ENCODE data around the gene CATSPERE. TPM values are rescaled to one million over a fixed set of nuclear protein-coding genes. Genes with fewer than 3 reads are reported as not detected.
A peak's percentile ranks its signal among the peaks of the same experiment; 100 is the strongest.

CATSPERE gene
- total RNA-seq, 5 donors from 2014 or later (not counting 1 experiment from before 2014, with no cell fraction given): 0.79 to 1.5 (median 1.3) TPM

- H3K36me3 ChIP-seq (ENCODE audit: control insufficient read depth in 2 of 2, extremely low read depth in 1 of 2, insufficient read depth in 1 of 2, low read length in 1 of 2): no peaks in the 10 kb centered on the region
- Mint-ChIP-seq H3K4me1 (peaks cover 42 to 44% (median 43%) of the 10 kb centered on the region in 3 donors), H3K27me3 (no peaks in the 10 kb centered on the region), H3K4me3 (peak overlapping the region; percentile 92 to 97 (median 95)), H3K9me3 (peaks cover 0 to 4% (median 0%) of the 10 kb centered on the region in 3 donors), H3K27ac (peak overlapping the region; percentile 87 to 92), H3K36me3 (peaks cover 14% of the 10 kb centered on the region)
- under 1% methylated on average over 40 of the region's 47 CpGs for WGBS (ENCODE audit: insufficient coverage)
- H3K4me3 ChIP-seq (ENCODE audit: control insufficient read depth in 1 of 2, extremely low read depth in 1 of 2, low read length in 1 of 2): peak overlapping the region; percentile 38 to 91
- H3K9me3 ChIP-seq: no peaks in the 10 kb centered on the region
- peak overlapping the region; percentile 95 for H3K27ac ChIP-seq (ENCODE audit: low read length)
- ChIA-PET POLR2A (no interaction called here), CTCF (no interaction called here)
- ATAC-seq (replicated peaks in 1 of 4) (peak; percentile 85 to 91 (median 90)), DNase-seq (peak; percentile 96 to 100 (median 99))
- peaks cover 7 to 25% of the 10 kb centered on the region in 2 experiments for H3K4me1 ChIP-seq (ENCODE audit: control insufficient read depth in 1 of 2, extremely low read depth in 1 of 2, insufficient read depth in 2 of 2, low read length in 2 of 2)
- H3K27me3 ChIP-seq (replicated peaks in 1 of 2; ENCODE audit: control insufficient read depth in 2 of 2, extremely low read depth in 1 of 2, insufficient read depth in 2 of 2, low read length in 1 of 2): no peaks in the 10 kb centered on the region
Observed at GRCh38 chr1:244451951-244452795, 8.9 kb upstream of the CATSPERE start.

- WGBS (ENCODE audit: insufficient coverage): no CpG with 5 or more reads among the region's 6 CpGs
- ATAC-seq (replicated peaks in 1 of 4): no peak
Observed at GRCh38 chr1:244454412-244454811, 6.7 kb upstream of the CATSPERE start.

DNA sequence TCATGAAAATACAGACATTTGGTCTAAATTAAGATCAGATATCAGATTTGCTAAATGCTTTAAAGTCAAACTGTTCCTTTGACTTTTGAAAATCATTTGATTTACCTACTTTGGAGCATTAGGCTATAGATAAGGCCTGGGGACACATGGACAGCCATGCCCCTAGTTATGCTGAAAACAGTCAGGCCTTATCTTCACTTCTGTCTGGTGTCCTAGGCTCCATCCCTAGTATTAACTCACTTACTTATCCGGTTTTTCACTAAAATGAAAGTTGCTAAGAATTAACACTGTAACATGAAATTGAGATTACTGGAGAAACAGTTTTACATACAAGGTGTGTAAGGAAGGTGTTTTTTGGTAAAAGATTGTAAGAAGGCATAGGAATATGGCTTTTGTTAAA is 4.5 kb upstream of the CATSPERE start:
- Histone ChIP-seq H3K27ac (ENCODE audit: low read length) (no peak overlapping the region), H3K4me1 (ENCODE audit: control insufficient read depth in 1 of 2, extremely low read depth in 1 of 2, insufficient read depth in 2 of 2, low read length in 2 of 2) (peaks cover 11 to 15% of the 10 kb centered on the region in 2 experiments), H3K9me3 (no peaks in the 10 kb centered on the region), H3K36me3 (ENCODE audit: control insufficient read depth in 2 of 2, extremely low read depth in 1 of 2, insufficient read depth in 1 of 2, low read length in 1 of 2) (no peaks in the 10 kb centered on the region), H3K27me3 (replicated peaks in 1 of 2; ENCODE audit: control insufficient read depth in 2 of 2, extremely low read depth in 1 of 2, insufficient read depth in 2 of 2, low read length in 1 of 2) (no peaks in the 10 kb centered on the region), H3K4me3 (ENCODE audit: control insufficient read depth in 1 of 2, extremely low read depth in 1 of 2, low read length in 1 of 2) (no peak overlapping the region)
- Mint-ChIP-seq H3K4me1 (peaks cover 19 to 27% (median 21%) of the 10 kb centered on the region in 3 donors), H3K36me3 (peaks cover 9% of the 10 kb centered on the region), H3K27me3 (no peaks in the 10 kb centered on the region), H3K4me3 (no peak overlapping the region), H3K9me3 (peaks cover 0 to 4% (median 0%) of the 10 kb centered on the region in 3 donors), H3K27ac (no peak overlapping the region)
- POLR2A ChIA-PET: no interaction called here
- no CpG with 5 or more reads among the region's 1 CpG for WGBS (ENCODE audit: insufficient coverage)
- CTCF ChIA-PET: interaction anchor here in 1 of 2 donors (0.6 kb wide), 1 partner anchor 492 kb away, joined by 5 read pairs; no protein-coding TSS in a partner anchor
- no peak for DNase-seq
- no peak for ATAC-seq (replicated peaks in 1 of 4)

More at GRCh38 chr1:244454412-244454811, 6.7 kb upstream of the CATSPERE start:
- no peak overlapping the region for H3K4me3 Mint-ChIP-seq
- no peak overlapping the region for H3K4me3 ChIP-seq (ENCODE audit: control insufficient read depth in 1 of 2, extremely low read depth in 1 of 2, low read length in 1 of 2)
- no peak for DNase-seq
- no peaks in the 10 kb centered on the region for H3K9me3 ChIP-seq
- H3K27ac ChIP-seq (ENCODE audit: low read length): no peak overlapping the region
- no peaks in the 10 kb centered on the region for H3K27me3 ChIP-seq (replicated peaks in 1 of 2; ENCODE audit: control insufficient read depth in 2 of 2, extremely low read depth in 1 of 2, insufficient read depth in 2 of 2, low read length in 1 of 2)
- peaks cover 0 to 4% (median 0%) of the 10 kb centered on the region in 3 donors for H3K9me3 Mint-ChIP-seq
- ChIA-PET POLR2A (no interaction called here), CTCF (no interaction called here)
- peaks cover 3% of the 10 kb centered on the region for H3K36me3 Mint-ChIP-seq
- peaks cover 7 to 16% of the 10 kb centered on the region in 2 experiments for H3K4me1 ChIP-seq (ENCODE audit: control insufficient read depth in 1 of 2, extremely low read depth in 1 of 2, insufficient read depth in 2 of 2, low read length in 2 of 2)
- no peaks in the 10 kb centered on the region for H3K27me3 Mint-ChIP-seq
- H3K36me3 ChIP-seq (ENCODE audit: control insufficient read depth in 2 of 2, extremely low read depth in 1 of 2, insufficient read depth in 1 of 2, low read length in 1 of 2): no peaks in the 10 kb centered on the region
- H3K27ac Mint-ChIP-seq: no peak overlapping the region
- peaks cover 21 to 23% (median 22%) of the 10 kb centered on the region in 3 donors for H3K4me1 Mint-ChIP-seq

DNA sequence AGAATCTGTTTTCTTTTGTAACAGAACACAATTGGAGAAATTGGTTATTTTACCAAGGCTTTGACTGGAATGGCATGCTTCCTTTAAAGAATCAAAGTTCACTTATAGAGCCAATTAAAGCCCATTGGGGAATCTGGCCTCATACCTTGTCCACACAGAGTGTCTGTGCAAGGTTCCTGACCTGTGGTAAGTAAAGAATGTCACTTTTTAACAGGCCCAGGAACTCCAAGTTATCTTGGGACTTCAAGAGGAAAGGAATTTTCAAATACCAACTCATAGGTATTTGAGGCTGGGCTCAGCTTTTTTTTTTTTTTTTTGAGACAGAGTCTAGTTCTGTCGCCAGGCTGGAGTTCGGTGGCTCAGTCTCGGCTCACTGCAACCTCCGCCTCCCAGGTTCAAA is 2.3 kb upstream of the CATSPERE start:
- Mint-ChIP-seq H3K4me3 (no peak overlapping the region), H3K27ac (no peak overlapping the region), H3K27me3 (no peaks in the 10 kb centered on the region), H3K36me3 (peaks cover 9% of the 10 kb centered on the region), H3K9me3 (no peaks in the 10 kb centered on the region), H3K4me1 (peaks cover 13 to 20% (median 15%) of the 10 kb centered on the region in 3 donors)
- Histone ChIP-seq H3K27me3 (replicated peaks in 1 of 2; ENCODE audit: control insufficient read depth in 2 of 2, extremely low read depth in 1 of 2, insufficient read depth in 2 of 2, low read length in 1 of 2) (no peaks in the 10 kb centered on the region), H3K36me3 (ENCODE audit: control insufficient read depth in 2 of 2, extremely low read depth in 1 of 2, insufficient read depth in 1 of 2, low read length in 1 of 2) (no peaks in the 10 kb centered on the region), H3K9me3 (no peaks in the 10 kb centered on the region), H3K27ac (ENCODE audit: low read length) (no peak overlapping the region), H3K4me1 (ENCODE audit: control insufficient read depth in 1 of 2, extremely low read depth in 1 of 2, insufficient read depth in 2 of 2, low read length in 2 of 2) (peaks cover 5 to 18% of the 10 kb centered on the region in 2 experiments), H3K4me3 (ENCODE audit: control insufficient read depth in 1 of 2, extremely low read depth in 1 of 2, low read length in 1 of 2) (no peak overlapping the region)
- ChIA-PET CTCF (interaction anchor here in 1 of 2 donors (0.7 kb wide), 1 partner anchor 48 kb away, joined by 13 read pairs; no protein-coding TSS in a partner anchor), POLR2A (no interaction called here)
- ATAC-seq (replicated peaks in 1 of 4) (no peak), DNase-seq (no peak)
- WGBS (ENCODE audit: insufficient coverage): no CpG with 5 or more reads among the region's 4 CpGs

DNA sequence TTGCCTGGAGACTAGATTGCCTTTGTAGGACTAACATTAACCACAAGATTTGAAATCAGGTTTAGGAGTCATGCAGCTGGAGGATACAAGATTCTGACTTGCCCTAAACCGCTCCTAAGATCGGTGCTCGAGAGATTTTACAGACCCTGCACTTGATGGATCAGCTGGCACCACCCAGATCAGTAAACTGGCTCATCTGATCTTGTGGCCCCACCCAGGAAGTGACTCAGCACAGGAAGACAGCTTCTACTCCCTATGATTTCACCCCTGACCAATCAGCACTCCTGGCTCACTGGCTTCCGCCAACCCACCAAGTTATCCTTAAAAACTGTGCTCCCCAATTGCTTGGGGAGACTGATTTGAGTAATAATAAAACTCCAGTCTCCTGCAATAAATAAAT is 876 bp upstream of the CATSPERE start:
- WGBS (ENCODE audit: insufficient coverage): no CpG with 5 or more reads among the region's 4 CpGs
- H3K9me3 ChIP-seq: no peaks in the 10 kb centered on the region
- Mint-ChIP-seq H3K4me3 (peak overlapping the region; percentile 53 to 61 (median 57)), H3K36me3 (peaks cover 9% of the 10 kb centered on the region), H3K27me3 (no peaks in the 10 kb centered on the region), H3K9me3 (no peaks in the 10 kb centered on the region), H3K4me1 (peaks cover 13 to 18% (median 15%) of the 10 kb centered on the region in 3 donors), H3K27ac (peak overlapping the region; percentile 62 to 93)
- ATAC-seq (replicated peaks in 1 of 4): no peak
- H3K4me3 ChIP-seq (ENCODE audit: control insufficient read depth in 1 of 2, extremely low read depth in 1 of 2, low read length in 1 of 2): no peak overlapping the region
- ChIA-PET POLR2A (no interaction called here), CTCF (no interaction called here)
- H3K27me3 ChIP-seq (replicated peaks in 1 of 2; ENCODE audit: control insufficient read depth in 2 of 2, extremely low read depth in 1 of 2, insufficient read depth in 2 of 2, low read length in 1 of 2): no peaks in the 10 kb centered on the region
- H3K4me1 ChIP-seq (ENCODE audit: control insufficient read depth in 1 of 2, extremely low read depth in 1 of 2, insufficient read depth in 2 of 2, low read length in 2 of 2): peaks cover 5 to 18% of the 10 kb centered on the region in 2 experiments
- peak in 5 of 35 experiments; percentile 6 to 17 (median 9) for DNase-seq
- no peaks in the 10 kb centered on the region for H3K36me3 ChIP-seq (ENCODE audit: control insufficient read depth in 2 of 2, extremely low read depth in 1 of 2, insufficient read depth in 1 of 2, low read length in 1 of 2)
- H3K27ac ChIP-seq (ENCODE audit: low read length): no peak overlapping the region

- ATAC-seq (replicated peaks in 1 of 4): no peak
- Mint-ChIP-seq H3K9me3 (no peaks in the 10 kb centered on the region), H3K4me1 (no peaks in the 10 kb centered on the region), H3K36me3 (peaks cover 4% of the 10 kb centered on the region), H3K27ac (no peak overlapping the region), H3K4me3 (no peak overlapping the region), H3K27me3 (no peaks in the 10 kb centered on the region)
- H3K4me3 ChIP-seq (ENCODE audit: control insufficient read depth in 1 of 2, extremely low read depth in 1 of 2, low read length in 1 of 2): no peak overlapping the region
- no peaks in the 10 kb centered on the region for H3K9me3 ChIP-seq
- ChIA-PET POLR2A (no interaction called here), CTCF (no interaction called here)
- no CpG with 5 or more reads among the region's 2 CpGs for whole genome bisulfite sequencing (ENCODE audit: insufficient coverage)
- peaks cover 0 to 2% of the 10 kb centered on the region in 2 experiments for H3K4me1 ChIP-seq (ENCODE audit: control insufficient read depth in 1 of 2, extremely low read depth in 1 of 2, insufficient read depth in 2 of 2, low read length in 2 of 2)
- no peak for DNase-seq
- no peaks in the 10 kb centered on the region for H3K36me3 ChIP-seq (ENCODE audit: control insufficient read depth in 2 of 2, extremely low read depth in 1 of 2, insufficient read depth in 1 of 2, low read length in 1 of 2)
- no peak overlapping the region for H3K27ac ChIP-seq (ENCODE audit: low read length)
- no peaks in the 10 kb centered on the region for H3K27me3 ChIP-seq (replicated peaks in 1 of 2; ENCODE audit: control insufficient read depth in 2 of 2, extremely low read depth in 1 of 2, insufficient read depth in 2 of 2, low read length in 1 of 2)
Observed at GRCh38 chr1:244466724-244467123, 5.7 kb downstream of the CATSPERE start.

Measured in T-cell (primary cell).